BJ (cell line): ENCODE data around the gene SOX9. TPM values are rescaled to one million over a fixed set of nuclear protein-coding genes. Genes with fewer than 3 reads are reported as not detected.
"Not testable (repeated sequence)": the region's sequence is repeated elsewhere in the genome, so short reads cannot be mapped to it uniquely, and the experiment has no call there.

Source experiments
- CTCF ChIA-PET: fragments of 350-600 bp; formaldehyde crosslinking; extraction: SDS; loops from one replicate; lab custom pipeline; 2021; ENCODE audit warnings: antibody characterized with exemption, inconsistent platforms; lab: Yijun Ruan, JAX
- POLR2A ChIA-PET: fragments of 300-600 bp; sonication (Branson Sonifier 250); formaldehyde crosslinking; extraction: SDS; loops from one replicate; lab custom pipeline; 2021; ENCODE audit warnings: antibody characterized with exemption; lab: Charles Lee
- DNase-seq: peaks from one replicate; pipeline ENCODE4 v3.0.0-alpha.2; 2011; ENCODE audit warnings: low read depth
- H3K27me3 ChIP-seq: 2 replicates; pipeline ENCODE4 v1.6.0; 2011; ENCODE audit warnings: low read length; ENCODE audit not compliant: control insufficient read depth, insufficient read depth
- H3K36me3 ChIP-seq: 2 replicates; pipeline ENCODE4 v1.5.1; 2011; ENCODE audit warnings: low read length; ENCODE audit not compliant: control insufficient read depth, insufficient read depth
- H3K4me3 ChIP-seq: 2 replicates; pipeline ENCODE4 v1.5.1; 2011; ENCODE audit warnings: low read depth, mild to moderate bottlenecking, control low read depth, low read length
- polyA plus RNA-seq: library from polyadenylated mRNA; depleted of rRNA; stranded (reverse); fragments of >200 nt; gene quantifications from 2 replicates; pipeline ENCODE4 v1.2.3, GENCODE V29; 2011
- TF ChIP-seq, protein P1 (sequence below): IDR thresholded peaks from 2 replicates; pipeline ENCODE4 v1.5.1; 2011; ENCODE audit warnings: low read depth, mild to moderate bottlenecking, control low read depth, inconsistent platforms, low read length, moderate library complexity; ENCODE audit not compliant: insufficient read depth

Gene SOX9
- polyA plus RNA-seq, 1 experiment = 0.54 TPM

DNA sequence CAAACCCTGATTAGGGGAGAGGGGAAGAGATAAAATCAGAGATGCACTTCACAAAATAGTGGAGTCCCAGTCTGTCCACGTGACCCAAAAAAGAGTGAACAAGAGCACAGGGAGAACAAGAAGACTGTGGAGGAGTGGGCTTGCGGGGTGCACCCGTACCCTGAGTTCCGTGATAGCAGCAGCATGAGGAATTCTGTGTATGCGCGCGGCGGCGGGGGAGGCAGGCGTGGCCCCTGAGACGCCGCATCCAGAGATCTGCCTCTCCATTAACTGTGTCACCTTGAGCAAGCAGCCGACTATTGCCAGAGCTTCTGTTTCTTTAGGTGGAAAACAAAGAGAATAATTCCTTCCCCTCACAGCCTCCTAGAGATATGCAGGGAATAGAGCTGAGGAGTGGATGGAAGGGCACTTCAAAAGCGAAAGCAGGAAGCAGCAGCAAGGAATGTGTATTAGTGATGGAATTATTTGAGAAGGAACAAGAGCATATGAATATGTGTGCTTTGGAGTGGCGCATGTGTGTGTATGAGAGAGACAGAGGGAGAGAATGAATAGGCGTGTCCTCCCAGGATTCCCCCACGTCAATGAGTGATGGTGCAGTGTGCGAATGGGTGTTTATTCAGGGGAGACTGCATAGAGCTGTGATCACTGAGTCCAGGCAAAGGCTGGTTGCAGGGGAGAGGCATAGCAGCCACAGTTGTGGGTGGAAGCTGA lies 10.4 kb upstream of the SOX9 start:
- CTCF ChIA-PET = interaction anchor here (1.7 kb wide), 1 partner anchor 12 kb away, joined by 5 read pairs; no protein-coding TSS in a partner anchor
- POLR2A ChIA-PET = no interaction called here

DNA sequence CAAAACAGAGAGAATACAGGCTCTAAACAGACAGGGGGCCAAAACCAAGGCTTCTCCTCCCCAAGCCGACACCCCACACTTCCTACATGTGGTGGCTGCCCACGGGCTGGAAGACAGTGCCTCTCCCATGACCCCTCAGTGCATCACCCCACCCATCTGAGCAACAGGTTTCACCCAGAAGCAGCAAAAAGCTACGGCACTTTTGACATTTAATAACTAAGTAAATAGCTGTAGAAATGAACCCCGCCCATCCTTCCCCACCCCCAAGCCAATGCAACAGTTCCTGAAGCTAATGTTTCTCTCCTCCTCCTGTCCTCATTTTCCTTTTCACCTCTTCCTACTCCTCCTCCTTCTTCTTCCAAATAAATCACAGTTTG lies 9.9 kb upstream of the SOX9 start:
- CTCF ChIA-PET = interaction anchor here (1.7 kb wide), 1 partner anchor 12 kb away, joined by 5 read pairs; no protein-coding TSS in a partner anchor
- no peaks in the 10 kb centered on the region for H3K36me3 ChIP-seq
- POLR2A ChIA-PET = no interaction called here
- TF ChIP-seq, protein P1, sequence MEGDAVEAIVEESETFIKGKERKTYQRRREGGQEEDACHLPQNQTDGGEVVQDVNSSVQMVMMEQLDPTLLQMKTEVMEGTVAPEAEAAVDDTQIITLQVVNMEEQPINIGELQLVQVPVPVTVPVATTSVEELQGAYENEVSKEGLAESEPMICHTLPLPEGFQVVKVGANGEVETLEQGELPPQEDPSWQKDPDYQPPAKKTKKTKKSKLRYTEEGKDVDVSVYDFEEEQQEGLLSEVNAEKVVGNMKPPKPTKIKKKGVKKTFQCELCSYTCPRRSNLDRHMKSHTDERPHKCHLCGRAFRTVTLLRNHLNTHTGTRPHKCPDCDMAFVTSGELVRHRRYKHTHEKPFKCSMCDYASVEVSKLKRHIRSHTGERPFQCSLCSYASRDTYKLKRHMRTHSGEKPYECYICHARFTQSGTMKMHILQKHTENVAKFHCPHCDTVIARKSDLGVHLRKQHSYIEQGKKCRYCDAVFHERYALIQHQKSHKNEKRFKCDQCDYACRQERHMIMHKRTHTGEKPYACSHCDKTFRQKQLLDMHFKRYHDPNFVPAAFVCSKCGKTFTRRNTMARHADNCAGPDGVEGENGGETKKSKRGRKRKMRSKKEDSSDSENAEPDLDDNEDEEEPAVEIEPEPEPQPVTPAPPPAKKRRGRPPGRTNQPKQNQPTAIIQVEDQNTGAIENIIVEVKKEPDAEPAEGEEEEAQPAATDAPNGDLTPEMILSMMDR = no peak
- H3K4me3 ChIP-seq = no peak overlapping the region; the same call in 1 of the 2 replicates
- DNase-seq = no peak
- peaks cover 6% of the 10 kb centered on the region for H3K27me3 ChIP-seq

More for the DNA sequence above, 10.4 kb upstream of the SOX9 start:
- DNase-seq = no peak
- TF ChIP-seq, protein P1 = no peak
- Histone ChIP-seq H3K27me3 (peaks cover 5% of the 10 kb centered on the region), H3K36me3 (no peaks in the 10 kb centered on the region), H3K4me3 (peak overlapping the region; percentile 6)

DNA sequence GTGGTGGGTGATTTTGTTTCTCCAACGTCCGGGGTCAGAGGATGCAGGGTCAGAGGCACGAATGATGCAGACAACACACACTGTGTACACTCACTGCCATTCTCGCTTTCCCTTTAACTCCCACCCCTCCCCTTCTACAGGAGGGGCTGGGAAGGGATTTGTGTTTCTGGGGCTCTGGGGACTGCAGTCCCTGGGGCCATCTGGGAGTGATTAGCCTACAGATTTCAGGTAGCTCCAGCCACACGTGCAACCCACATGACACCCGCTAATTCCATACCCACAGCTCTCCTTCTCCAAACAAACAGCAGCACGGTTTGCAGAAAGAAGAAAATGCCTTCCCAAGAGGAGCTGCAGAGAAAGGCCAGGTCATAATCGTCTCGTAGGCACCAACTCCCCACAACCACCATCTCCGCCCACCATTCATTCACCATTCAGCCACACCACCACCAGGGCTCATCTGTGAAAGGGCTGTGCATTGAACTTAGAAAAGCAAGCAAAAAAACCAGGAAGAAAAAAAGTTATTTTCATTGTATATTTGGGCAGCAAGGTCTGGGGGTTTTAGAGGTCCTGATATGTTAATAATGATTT lies 9.4 kb upstream of the SOX9 start:
- Histone ChIP-seq H3K36me3 (no peaks in the 10 kb centered on the region), H3K4me3 (no peak overlapping the region), H3K27me3 (peaks cover 11% of the 10 kb centered on the region)
- TF ChIP-seq, protein P1 = no peak
- no peak for DNase-seq
- POLR2A ChIA-PET = no interaction called here
- CTCF ChIA-PET = interaction anchor here (0.6 to 1.7 kb wide), 3 partner anchors 13 to 1344 kb away, joined by 3 to 5 read pairs (median 3); no protein-coding TSS in a partner anchor

DNA sequence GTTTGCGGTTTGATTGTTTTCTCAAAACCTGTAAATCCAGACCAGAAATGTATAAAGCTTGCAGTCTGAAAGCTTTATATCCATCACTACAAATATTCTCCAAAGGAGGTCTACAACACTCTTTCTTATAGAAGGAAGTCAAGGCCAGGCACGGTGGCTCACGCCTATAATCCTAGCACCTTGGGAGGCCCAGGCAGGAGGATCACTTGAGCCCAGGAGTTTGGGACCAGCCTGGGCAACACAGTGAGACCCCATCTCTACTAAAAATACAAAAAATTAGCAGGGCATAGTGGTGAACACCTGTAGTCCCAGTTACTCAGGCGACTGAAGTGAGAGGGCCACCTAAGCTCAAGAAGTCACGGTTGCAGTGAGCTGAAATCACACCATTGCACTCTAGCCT lies 8.9 kb upstream of the SOX9 start:
- CTCF ChIA-PET = interaction anchor here (0.6 to 1.7 kb wide), 5 partner anchors 13 to 1396 kb away, joined by 3 to 5 read pairs (median 3); no protein-coding TSS in a partner anchor
- DNase-seq, POLR2A ChIA-PET: not testable (repeated sequence)

DNA sequence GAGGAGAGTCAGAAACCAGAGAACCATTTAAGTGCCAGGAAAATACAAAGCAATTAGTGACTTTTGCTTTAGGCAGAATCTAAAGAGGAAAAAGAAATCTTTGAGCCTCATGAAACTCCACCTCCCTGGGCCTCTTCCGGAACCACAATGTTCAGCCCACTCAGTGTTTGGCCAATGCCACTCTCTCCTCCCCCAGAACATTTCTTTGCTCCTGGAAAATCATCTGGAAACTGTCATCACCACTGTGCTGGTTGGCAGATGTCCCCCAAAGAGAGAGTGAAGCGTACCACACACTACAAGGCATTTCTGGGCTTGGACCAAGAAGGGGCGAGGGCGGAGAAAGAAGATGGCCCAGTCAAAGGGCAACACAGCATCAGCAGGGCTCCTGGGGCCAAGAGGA lies 7.1 kb upstream of the SOX9 start:
- TF ChIP-seq, protein P1 = no peak
- no peak for DNase-seq
- ChIA-PET CTCF (no interaction called here), POLR2A (no interaction called here)
- Histone ChIP-seq H3K4me3 (no peak overlapping the region), H3K36me3 (no peaks in the 10 kb centered on the region), H3K27me3 (peaks cover 27% of the 10 kb centered on the region)

More for the DNA sequence above, 8.9 kb upstream of the SOX9 start:
- not testable (repeated sequence) for H3K36me3 ChIP-seq, H3K4me3 ChIP-seq
- H3K27me3 ChIP-seq = peaks cover 16% of the 10 kb centered on the region
